Left ventricle myocardium inferior (tissue), 1 donor: ENCODE results near the gene JPH3. TPM values are rescaled to one million over a fixed set of nuclear protein-coding genes. Genes with fewer than 3 reads are reported as not detected.

ENCODE experiments used
- DNase-seq: peaks from one replicate; pipeline ENCODE4 v3.0.0-alpha.2; 2020
- H3K27ac ChIP-seq: fragments of 200-600 bp; replicated peaks from 2 replicates; pipeline ENCODE4 v1.8.0; 2021
- H3K27me3 ChIP-seq: fragments of 200-600 bp; 2 replicates; pipeline ENCODE4 v1.8.0; 2021; ENCODE audit warnings: low read depth
- H3K36me3 ChIP-seq: fragments of 200-600 bp; 2 replicates; pipeline ENCODE4 v1.8.0; 2021
- H3K4me1 ChIP-seq: fragments of 200-600 bp; 2 replicates; pipeline ENCODE4 v1.8.0; 2021
- H3K4me3 ChIP-seq: fragments of 200-600 bp; 2 replicates; pipeline ENCODE4 v1.8.0; 2021; ENCODE audit warnings: mild to moderate bottlenecking, moderate library complexity
- H3K9me3 ChIP-seq: fragments of 200-600 bp; replicated peaks from 2 replicates; pipeline ENCODE4 v1.8.0; 2021
- intact Hi-C: fragments of 100-400 bp; cut with micrococcal nuclease; formaldehyde crosslinking; loops from one replicate; pipeline ENCODE4 v1.11.0; 2022
- total RNA-seq: library from RNA; stranded (reverse); fragmentation: NEBNext Ultra II Directional; extraction: Animal tissue kit (Norgen Biotek cat#: 25700); gene quantifications from one replicate; pipeline ENCODE4 v1.2.1, GENCODE V29; 2021
- TF ChIP-seq, protein P1 (sequence below): fragments of 200-600 bp; IDR thresholded peaks from 2 replicates; pipeline ENCODE4 v1.8.0; 2021; ENCODE audit warnings: antibody characterized with exemption, mild to moderate bottlenecking, borderline replicate concordance
- donor health status: DM: no; HTN: yes; CAD: no; lungs with severe emphysema.

Gene JPH3
- total RNA-seq, 1 donor from 2014 or later, result 0.14 TPM

DNA sequence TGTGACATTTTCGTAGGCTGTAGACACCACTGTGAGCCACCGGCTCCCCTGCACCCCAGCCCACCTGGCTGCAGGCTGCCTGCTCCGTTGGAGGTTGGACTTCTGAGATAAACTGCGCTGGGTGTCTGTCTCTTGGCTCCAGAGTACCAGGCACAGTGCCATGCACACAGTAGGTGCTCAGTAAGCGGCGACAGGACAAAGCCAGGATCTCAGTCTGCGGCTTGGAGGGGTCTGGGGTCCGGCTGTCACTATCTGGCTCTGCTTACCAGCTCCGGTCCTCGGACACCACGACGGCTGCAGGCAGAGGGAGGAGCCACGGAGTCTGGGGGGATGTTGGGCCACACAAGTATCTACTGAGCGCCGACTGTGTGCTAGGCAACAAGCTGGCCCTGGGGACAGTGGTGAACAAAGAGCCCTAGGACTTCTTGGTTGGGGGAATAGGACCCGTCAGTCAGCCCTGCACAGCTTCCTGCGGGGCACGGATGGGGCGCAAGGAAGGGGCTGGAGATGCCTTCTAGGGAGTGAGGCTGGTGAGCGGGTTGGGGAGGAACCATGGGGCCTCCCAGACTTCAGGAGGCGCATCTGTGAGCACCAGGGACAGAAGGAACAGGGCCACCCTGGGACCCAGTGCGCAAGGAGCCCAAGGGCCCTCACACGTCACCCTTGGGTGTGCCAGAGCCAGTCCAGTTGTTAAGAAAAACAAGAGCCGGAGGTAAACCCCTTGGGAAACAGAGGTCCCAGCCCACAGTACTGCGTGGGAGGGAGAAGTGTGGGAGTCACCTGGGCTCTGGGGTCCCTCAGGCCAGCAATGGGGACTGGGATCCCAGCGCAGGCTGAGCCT lies 17.3 kb downstream of the JPH3 start:
- Histone ChIP-seq H3K27ac (no peak overlapping the region), H3K4me3 (no peak overlapping the region), H3K9me3 (no peaks in the 10 kb centered on the region), H3K27me3 (peaks cover 85% of the 10 kb centered on the region), H3K36me3 (no peaks in the 10 kb centered on the region), H3K4me1 (no peaks in the 10 kb centered on the region)
- intact Hi-C loops, result no loop called here
- TF ChIP-seq, protein P1, sequence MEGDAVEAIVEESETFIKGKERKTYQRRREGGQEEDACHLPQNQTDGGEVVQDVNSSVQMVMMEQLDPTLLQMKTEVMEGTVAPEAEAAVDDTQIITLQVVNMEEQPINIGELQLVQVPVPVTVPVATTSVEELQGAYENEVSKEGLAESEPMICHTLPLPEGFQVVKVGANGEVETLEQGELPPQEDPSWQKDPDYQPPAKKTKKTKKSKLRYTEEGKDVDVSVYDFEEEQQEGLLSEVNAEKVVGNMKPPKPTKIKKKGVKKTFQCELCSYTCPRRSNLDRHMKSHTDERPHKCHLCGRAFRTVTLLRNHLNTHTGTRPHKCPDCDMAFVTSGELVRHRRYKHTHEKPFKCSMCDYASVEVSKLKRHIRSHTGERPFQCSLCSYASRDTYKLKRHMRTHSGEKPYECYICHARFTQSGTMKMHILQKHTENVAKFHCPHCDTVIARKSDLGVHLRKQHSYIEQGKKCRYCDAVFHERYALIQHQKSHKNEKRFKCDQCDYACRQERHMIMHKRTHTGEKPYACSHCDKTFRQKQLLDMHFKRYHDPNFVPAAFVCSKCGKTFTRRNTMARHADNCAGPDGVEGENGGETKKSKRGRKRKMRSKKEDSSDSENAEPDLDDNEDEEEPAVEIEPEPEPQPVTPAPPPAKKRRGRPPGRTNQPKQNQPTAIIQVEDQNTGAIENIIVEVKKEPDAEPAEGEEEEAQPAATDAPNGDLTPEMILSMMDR, result no peak
- DNase-seq, result no peak

DNA sequence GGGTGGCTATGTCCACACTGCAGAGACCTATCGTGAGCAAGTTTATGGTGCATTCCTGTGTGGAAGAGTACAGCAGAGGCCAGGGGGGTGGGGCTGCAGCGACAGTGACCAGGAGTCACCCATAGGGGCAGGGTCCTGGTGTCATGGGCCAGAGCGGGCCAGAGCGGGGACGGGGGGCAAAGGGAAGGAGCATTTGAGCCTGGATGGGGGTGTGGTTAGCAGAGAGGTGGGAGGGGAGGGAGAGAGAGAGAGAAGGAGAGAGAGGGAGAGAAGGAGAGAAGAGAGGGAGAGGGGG lies 17.8 kb downstream of the JPH3 start:
- no peak for DNase-seq
- intact Hi-C loops, result no loop called here
- Histone ChIP-seq H3K27me3 (peaks cover 87% of the 10 kb centered on the region), H3K4me1 (no peaks in the 10 kb centered on the region), H3K36me3 (no peaks in the 10 kb centered on the region), H3K4me3 (no peak overlapping the region), H3K9me3 (no peaks in the 10 kb centered on the region), H3K27ac (no peak overlapping the region)
- TF ChIP-seq, protein P1, result no peak

DNA sequence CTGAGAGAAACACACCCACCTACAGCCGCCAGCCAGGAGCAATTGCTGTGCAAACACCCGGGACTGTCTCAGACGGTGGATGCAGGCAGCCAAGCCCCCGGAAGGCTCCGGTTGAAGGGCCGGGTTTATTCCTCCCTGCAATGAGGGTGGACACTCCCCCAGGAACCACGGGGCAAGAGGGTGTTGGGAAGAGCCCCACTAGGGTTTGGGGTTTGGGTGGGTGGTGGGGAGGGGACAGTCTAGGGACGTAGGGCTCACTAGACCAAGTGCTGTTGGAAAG lies 19.2 kb downstream of the JPH3 start:
- Histone ChIP-seq H3K27me3 (peaks cover 89% of the 10 kb centered on the region), H3K36me3 (no peaks in the 10 kb centered on the region), H3K9me3 (no peaks in the 10 kb centered on the region), H3K4me1 (no peaks in the 10 kb centered on the region), H3K27ac (no peak overlapping the region), H3K4me3 (no peak overlapping the region)
- intact Hi-C loops, result no loop called here
- TF ChIP-seq, protein P1, result no peak
- DNase-seq, result no peak

DNA sequence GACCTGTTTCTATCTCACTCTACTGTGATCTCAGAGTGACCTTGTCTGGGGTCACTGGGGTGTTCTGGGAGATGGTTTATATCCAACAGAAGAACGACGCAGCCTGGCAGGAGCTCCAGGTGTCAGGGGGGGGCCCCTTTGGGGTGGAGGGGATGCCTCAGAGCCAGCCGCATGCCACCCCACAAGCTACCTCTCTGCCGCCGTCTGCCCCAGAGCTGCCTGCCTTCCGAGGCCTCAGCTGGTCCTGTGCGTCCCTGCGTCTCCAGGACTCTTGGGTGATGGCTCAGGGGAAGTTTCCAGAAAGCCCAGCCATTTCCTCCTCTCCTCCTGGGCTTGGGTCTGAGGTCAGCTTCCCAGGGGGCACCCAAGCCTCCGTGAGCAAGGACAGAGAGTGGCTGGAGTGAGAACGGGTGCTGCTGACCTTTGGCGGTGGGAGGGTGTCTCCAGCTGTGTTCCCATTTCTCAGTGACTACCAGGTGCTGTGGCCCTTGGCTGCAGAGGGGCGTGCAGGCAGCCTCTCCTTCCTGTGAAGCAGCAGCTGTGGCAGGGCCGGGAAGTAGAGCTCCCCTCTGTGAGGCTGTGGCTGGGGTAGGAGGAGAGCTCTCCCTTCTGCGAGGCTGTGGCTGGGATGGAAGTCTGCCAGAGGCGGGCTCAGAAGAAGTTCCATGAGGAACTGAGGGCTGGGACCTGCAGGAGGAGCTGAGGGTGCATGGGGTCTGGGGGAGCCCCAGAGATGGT lies 19.8 kb downstream of the JPH3 start:
- H3K27ac ChIP-seq, result no peak overlapping the region
- H3K36me3 ChIP-seq, result no peaks in the 10 kb centered on the region
- no peak overlapping the region for H3K4me3 ChIP-seq
- TF ChIP-seq, protein P1, result no peak
- intact Hi-C loops, result no loop called here
- peaks cover 89% of the 10 kb centered on the region for H3K27me3 ChIP-seq
- H3K4me1 ChIP-seq, result no peaks in the 10 kb centered on the region
- H3K9me3 ChIP-seq, result no peaks in the 10 kb centered on the region
- no peak for DNase-seq

DNA sequence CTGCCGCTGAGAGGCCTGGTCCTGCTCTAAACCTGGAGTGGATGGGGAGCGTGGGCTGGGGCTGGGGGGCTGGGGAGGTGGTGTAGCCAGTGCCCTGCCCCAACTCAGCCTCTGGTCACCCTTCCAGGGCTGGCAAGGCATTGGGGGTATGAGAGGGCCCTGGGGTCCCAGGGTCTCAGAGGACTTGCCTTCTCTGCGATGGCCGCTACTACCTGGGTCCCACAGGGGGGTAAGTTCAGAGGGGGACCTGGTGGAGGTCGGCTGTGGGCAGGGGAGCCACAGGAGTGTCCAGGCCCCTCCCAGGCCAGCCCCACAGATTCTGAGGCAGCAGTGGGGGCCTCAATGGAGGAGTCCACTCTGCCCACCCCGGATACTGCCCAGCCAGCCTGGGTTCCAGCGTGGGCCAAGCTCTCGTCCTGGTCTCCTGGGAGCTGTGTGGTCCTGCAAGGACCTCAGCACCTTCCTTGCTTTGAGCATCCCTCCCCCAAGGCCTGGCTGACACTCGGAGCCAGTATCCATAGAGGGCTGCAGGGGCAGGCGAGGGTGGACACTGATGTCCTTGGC lies 20.5 kb downstream of the JPH3 start:
- TF ChIP-seq, protein P1, result no peak
- H3K4me3 ChIP-seq, result no peak overlapping the region
- H3K36me3 ChIP-seq, result no peaks in the 10 kb centered on the region
- no peaks in the 10 kb centered on the region for H3K9me3 ChIP-seq
- peaks cover 89% of the 10 kb centered on the region for H3K27me3 ChIP-seq
- no peak for DNase-seq
- no peaks in the 10 kb centered on the region for H3K4me1 ChIP-seq
- intact Hi-C loops, result no loop called here
- H3K27ac ChIP-seq, result no peak overlapping the region
